ENCODE measurements around the gene MRPL37.

DNA sequence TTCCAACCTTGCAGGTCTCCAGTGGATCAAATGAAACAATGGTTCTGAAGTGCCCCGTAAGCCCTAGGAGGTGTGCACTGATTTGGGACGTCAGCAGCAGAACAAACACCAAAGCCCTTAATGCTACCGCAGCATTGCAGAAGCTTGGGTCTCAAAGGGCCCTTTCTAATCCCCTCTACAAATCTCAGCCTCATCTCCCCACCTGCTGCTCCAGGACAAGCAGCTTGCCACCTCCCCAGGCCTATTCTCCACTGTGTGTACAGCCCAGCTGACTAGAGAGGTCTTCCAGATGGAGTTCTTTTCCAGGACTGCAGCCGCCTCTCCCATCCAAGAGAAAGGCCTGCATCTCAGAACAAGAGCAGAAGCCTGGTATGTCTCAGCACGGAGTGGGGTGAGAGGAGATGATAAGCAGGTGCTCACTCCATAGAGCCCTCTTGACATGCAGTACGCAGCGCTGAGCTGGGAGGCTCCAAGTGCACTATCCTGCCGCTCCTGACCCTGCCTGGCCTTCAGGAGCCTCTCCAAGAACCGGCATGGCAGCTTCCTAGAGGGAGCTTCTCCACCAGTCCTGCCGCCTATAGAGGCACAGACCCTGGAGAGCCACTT is 46.3 kb downstream of the MRPL37 start:
- TF ChIP-seq EZH2 (IDR thresholded peaks at IDR 0.05) (no peak), FOXP2 (optimal IDR thresholded peaks at IDR 0.05; ENCODE audit: control extremely low read depth, extremely low read length, insufficient read depth) (no peak)
